HCT116 (cell line): ENCODE results near the gene KCNQ1OT1. TPM values are rescaled to one million over a fixed set of nuclear protein-coding genes. Genes with fewer than 3 reads are reported as not detected.

ENCODE experiments used
- ATAC-seq: fragments of 200-7000 bp; cut with Tn5 transposase; 2 replicates; pipeline ENCODE4 v1.9.1; 2020; ENCODE audit warnings: mild to moderate bottlenecking, moderate library complexity
- BruUV-seq: library from RNA; stranded (reverse); fragments of 400-500 nt; replicated peaks from 2 replicates; lab custom pipeline; 2021; lab: Mats Ljungman, UMichigan
- CTCF ChIA-PET: fragments of 300-600 bp; sonication (Branson Sonifier 250); formaldehyde crosslinking; loops from one replicate; lab custom pipeline; 2021; ENCODE audit warnings: antibody characterized with exemption; lab: Charles Lee
- POLR2A ChIA-PET: fragments of 300-600, 350-600 bp; sonication (Branson Sonifier 250); formaldehyde crosslinking; loops from one replicate; lab custom pipeline; 2021; ENCODE audit warnings: antibody characterized with exemption; lab: Charles Lee
- RAD21 ChIA-PET, 2 experiments: fragments of 300-600 bp; sonication (Branson Sonifier 250); formaldehyde crosslinking; loops; one replicate each; lab custom pipeline; 2023; ENCODE audit warnings: low total read pairs in 2 of 2; ENCODE audit not compliant: uncharacterized antibody in 2 of 2, unreplicated experiment in 2 of 2, low non-redundant PET in 1 of 2; lab: Charles Lee
- DNase-seq: peaks from one replicate; pipeline ENCODE4 v3.0.0-alpha.2; 2010; ENCODE audit warnings: low read depth, low spot score
- H2AFZ ChIP-seq: fragments of 200-600 bp; shearing (Covaris generic), sonication (generic); 2 replicates; pipeline ENCODE4 v1.6.1; 2017; ENCODE audit warnings: low read depth, mixed run types, mixed read lengths, antibody characterized with exemption, low read length; ENCODE audit not compliant: poor library complexity, severe bottlenecking
- H3K27ac ChIP-seq: 2 replicates; pipeline ENCODE4 v1.5.1; 2012; ENCODE audit warnings: low read depth, low read length
- H3K27me3 ChIP-seq: fragments of 200-600 bp; sonication (generic); 2 replicates; pipeline ENCODE4 v1.6.1; 2016; ENCODE audit warnings: mixed run types, low read length, mixed read lengths; ENCODE audit not compliant: insufficient read depth
- H3K36me3 ChIP-seq, 2 experiments: fragments of 200-500 bp in 1 of 2; fragments of 200-600 bp in 1 of 2; sonication (Bioruptor generic) in 1 of 2; sonication (generic) in 1 of 2; 2 replicates each; pipeline versions ENCODE4 v1.5.1 to v1.6.1; 2014 to 2016; ENCODE audit warnings: low read length in 2 of 2, inconsistent platforms in 1 of 2, mixed read lengths in 1 of 2, mixed run types in 1 of 2; ENCODE audit not compliant: insufficient read depth in 2 of 2, control insufficient read depth in 1 of 2
- H3K4me1 ChIP-seq, 2 experiments: fragments of 200-600 bp in 1 of 2; sonication (generic) in 1 of 2; 2 replicates each; pipeline versions ENCODE4 v1.5.1 to v1.6.1; 2012 to 2017; ENCODE audit warnings: low read length in 2 of 2, inconsistent platforms in 1 of 2, mild to moderate bottlenecking in 1 of 2, mixed read lengths in 1 of 2, mixed run types in 1 of 2, moderate library complexity in 1 of 2; ENCODE audit not compliant: insufficient read depth in 2 of 2, control insufficient read depth in 1 of 2
- H3K4me2 ChIP-seq: fragments of 200-600 bp; sonication (generic); 2 replicates; pipeline ENCODE4 v1.6.1; 2017; ENCODE audit warnings: mixed run types, low read length, mixed read lengths
- H3K4me3 ChIP-seq, 2 experiments: fragments of 200-600 bp in 1 of 2; sonication (generic) in 1 of 2; replicated peaks in 1 of 2; 2 replicates each; pipeline ENCODE4 v1.5.1; 2011 to 2016; ENCODE audit warnings: low read length in 2 of 2, control low read depth in 1 of 2, low read depth in 1 of 2, mild to moderate bottlenecking in 1 of 2, mixed read lengths in 1 of 2, mixed run types in 1 of 2
- H3K79me2 ChIP-seq: fragments of 200-600 bp; sonication (generic); 2 replicates; pipeline ENCODE4 v1.6.1; 2017; ENCODE audit warnings: mild to moderate bottlenecking, mixed run types, low read length, moderate library complexity, mixed read lengths; ENCODE audit not compliant: insufficient read depth
- H3K9ac ChIP-seq: fragments of 200-600 bp; sonication (generic); 2 replicates; pipeline ENCODE4 v1.6.1; 2016; ENCODE audit warnings: low read length, mixed read lengths
- H3K9me2 ChIP-seq: fragments of 200-600 bp; sonication (generic), shearing (Covaris generic); 2 replicates; pipeline ENCODE4 v1.6.1; 2017; ENCODE audit warnings: mixed run types, mild to moderate bottlenecking, moderate library complexity; ENCODE audit not compliant: insufficient read depth
- H3K9me3 ChIP-seq, 2 experiments: fragments of 200-500 bp in 1 of 2; fragments of 200-600 bp in 1 of 2; sonication (Bioruptor generic) in 1 of 2; sonication (generic) in 1 of 2; 2 replicates each; pipeline ENCODE4 v1.6.1; 2014 to 2017; ENCODE audit warnings: low read length in 2 of 2, mixed read lengths in 2 of 2, inconsistent platforms in 1 of 2, low read depth in 1 of 2, mild to moderate bottlenecking in 1 of 2, mixed run types in 1 of 2, moderate library complexity in 1 of 2; ENCODE audit not compliant: control insufficient read depth in 1 of 2, insufficient read depth in 1 of 2
- H4K20me1 ChIP-seq: fragments of 200-600 bp; sonication (generic), shearing (Covaris generic); 2 replicates; pipeline ENCODE4 v1.6.1; 2017; ENCODE audit warnings: mixed run types, mild to moderate bottlenecking, moderate library complexity; ENCODE audit not compliant: insufficient read depth
- ATF3 ChIP-seq: IDR thresholded peaks from 2 replicates; pipeline ENCODE4 v1.6.1; 2012
- CBX3 ChIP-seq: IDR thresholded peaks from 2 replicates; pipeline ENCODE4 v1.6.1; 2012; ENCODE audit warnings: low read depth
- CTCF ChIP-seq, 3 experiments: fragments of 200-600 bp in 1 of 3; sonication (generic) in 1 of 3; IDR thresholded peaks in 2 of 3; conservative IDR thresholded peaks in 1 of 3; 2 replicates each; pipeline ENCODE4 v1.5.1; 2012 to 2017; ENCODE audit warnings: low read depth in 2 of 3, low read length in 2 of 3, antibody characterized with exemption in 1 of 3, borderline replicate concordance in 1 of 3, control low read depth in 1 of 3, mild to moderate bottlenecking in 1 of 3, mixed read lengths in 1 of 3, mixed run types in 1 of 3, moderate library complexity in 1 of 3; ENCODE audit not compliant: insufficient read depth in 1 of 3
- EGR1 ChIP-seq: IDR thresholded peaks from 2 replicates; pipeline ENCODE4 v1.6.1; 2012; ENCODE audit warnings: low read depth
- ELF1 ChIP-seq: IDR thresholded peaks from 2 replicates; pipeline ENCODE4 v1.6.1; 2012; ENCODE audit warnings: low read depth, borderline replicate concordance
- EZH2 ChIP-seq: fragments of 200-600 bp; sonication (generic); IDR thresholded peaks from 2 replicates; pipeline ENCODE4 v1.6.1; 2017; ENCODE audit warnings: antibody characterized with exemption, mixed run types
- JUND ChIP-seq: IDR thresholded peaks from 2 replicates; pipeline ENCODE4 v1.6.1; 2012
- MAX ChIP-seq: IDR thresholded peaks from 2 replicates; pipeline ENCODE4 v1.6.1; 2012
- POLR2A ChIP-seq: IDR thresholded peaks from 2 replicates; pipeline ENCODE4 v1.7.0; 2011; ENCODE audit warnings: borderline replicate concordance; ENCODE audit not compliant: insufficient read depth, insufficient read length; ENCODE audit errors: extremely low read depth
- POLR2AphosphoS5 ChIP-seq: IDR thresholded peaks from 2 replicates; pipeline ENCODE4 v1.6.1; 2011; ENCODE audit warnings: mild to moderate bottlenecking, low read depth, low read length, moderate library complexity
- RAD21 ChIP-seq: IDR thresholded peaks from 2 replicates; pipeline ENCODE4 v1.6.1; 2012; ENCODE audit warnings: low read depth, mild to moderate bottlenecking
- SP1 ChIP-seq: IDR thresholded peaks from 2 replicates; pipeline ENCODE4 v1.6.1; 2012; ENCODE audit warnings: low read depth
- SRF ChIP-seq: IDR thresholded peaks from 2 replicates; pipeline ENCODE4 v1.6.1; 2012; ENCODE audit warnings: low read depth
- TCF7L2 ChIP-seq: IDR thresholded peaks from 2 replicates; pipeline ENCODE4 v1.7.0; 2011; ENCODE audit warnings: borderline replicate concordance, inconsistent platforms; ENCODE audit not compliant: insufficient read depth, insufficient read length; ENCODE audit errors: extremely low read depth
- ZFX ChIP-seq: fragments of 450-650 bp; IDR thresholded peaks from 2 replicates; pipeline ENCODE4 v1.6.1; 2017
- ZNF274 ChIP-seq: fragments of 200-500 bp; sonication (Bioruptor generic); IDR thresholded peaks from 2 replicates; pipeline ENCODE4 v1.6.1; 2014; ENCODE audit warnings: mild to moderate bottlenecking, low read depth, low read length, inconsistent platforms
- intact Hi-C: fragments of 100-400 bp; cut with micrococcal nuclease; formaldehyde crosslinking; loops from 2 replicates; pipeline ENCODE4 v1.10.0; 2022
- total RNA-seq: library from RNA; stranded (reverse); gene quantifications from one replicate; pipeline ENCODE4 v1.2.1, GENCODE V29; 2021; ENCODE audit not compliant: unreplicated experiment

Gene KCNQ1OT1
- total RNA-seq, 1 experiment from 2014 or later = 1.1 TPM

- Histone ChIP-seq H3K36me3 (no peaks in the 10 kb centered on the region), H3K79me2 (no peaks in the 10 kb centered on the region), H3K4me2 (no peak overlapping the region), H3K9me3 (peaks cover 13 to 14% of the 10 kb centered on the region in 2 experiments; a peak in 2 of 4 replicates), H3K27ac (no peak overlapping the region), H3K9me2 (no peaks in the 10 kb centered on the region), H2AFZ (no peak overlapping the region), H4K20me1 (no peaks in the 10 kb centered on the region), H3K4me1 (no peaks in the 10 kb centered on the region), H3K4me3 (no peak overlapping the region), H3K27me3 (no peaks in the 10 kb centered on the region), H3K9ac (no peak overlapping the region)
- ChIA-PET CTCF (no interaction called here), RAD21 (no interaction called here), POLR2A (no interaction called here)
- intact Hi-C loops = no loop called here
- ATAC-seq (no peak), DNase-seq (no peak)
- no TSS peak for BruUV-seq
- TF ChIP-seq EZH2 (no peak), ZNF274 (no peak), ELF1 (no peak), POLR2AphosphoS5 (no peak), CBX3 (no peak), EGR1 (no peak), POLR2A (no peak), ATF3 (no peak)
Observed at GRCh38 chr11:2649400-2649799, 50.4 kb downstream of the KCNQ1OT1 start.

- CTCF ChIA-PET = no interaction called here
- TF ChIP-seq POLR2AphosphoS5 (no peak), SP1 (no peak), CTCF (IDR thresholded peaks at IDR 0.05 in 2 of 3, conservative IDR thresholded peaks at IDR 0.05 in 1 of 3; ENCODE audit: borderline replicate concordance in 1 of 3, insufficient read depth in 1 of 3, low read depth in 2 of 3, low read length in 2 of 3) (no peak), SRF (no peak), ELF1 (no peak), ZNF274 (no peak), EGR1 (no peak), MAX (no peak), ATF3 (no peak), RAD21 (no peak), ZFX (no peak), JUND (no peak), TCF7L2 (no peak)
Observed at GRCh38 chr11:2647953-2648352, 51.8 kb downstream of the KCNQ1OT1 start.

More at GRCh38 chr11:2647953-2648352, 51.8 kb downstream of the KCNQ1OT1 start:
- Histone ChIP-seq H3K27ac (no peak overlapping the region), H2AFZ (no peak overlapping the region), H3K9ac (no peak overlapping the region), H3K79me2 (no peaks in the 10 kb centered on the region), H3K4me3 (no peak overlapping the region), H3K4me2 (no peak overlapping the region), H3K36me3 (no peaks in the 10 kb centered on the region), H4K20me1 (no peaks in the 10 kb centered on the region), H3K4me1 (no peaks in the 10 kb centered on the region), H3K9me2 (no peaks in the 10 kb centered on the region), H3K27me3 (no peaks in the 10 kb centered on the region), H3K9me3 (peaks cover 16 to 21% of the 10 kb centered on the region in 2 experiments; a peak in 2 of 4 replicates)
- ChIA-PET POLR2A (no interaction called here), RAD21 (no interaction called here)
- no peak for DNase-seq
- no peak for ATAC-seq
- intact Hi-C loops = no loop called here
- no TSS peak for BruUV-seq
